ENCODE measurements around the gene CSMD2. TPM values are rescaled to one million over a fixed set of nuclear protein-coding genes. Genes with fewer than 3 reads are reported as not detected.

Gene CSMD2
- total RNA-seq, 2 experiments from 2014 or later: not detected

- POLR2A ChIA-PET: no interaction called here
- H3K4me3 Mint-ChIP-seq: no peak overlapping the region
- H3K9me3 ChIP-seq (ENCODE audit: control insufficient read depth in 1 of 2, insufficient read depth in 1 of 2, low read length in 2 of 2): peaks cover 0 to 9% of the 10 kb centered on the region in 2 experiments
Measured at GRCh38 chr1:34199927-34200326, 34.9 kb upstream of the CSMD2 start.

DNA sequence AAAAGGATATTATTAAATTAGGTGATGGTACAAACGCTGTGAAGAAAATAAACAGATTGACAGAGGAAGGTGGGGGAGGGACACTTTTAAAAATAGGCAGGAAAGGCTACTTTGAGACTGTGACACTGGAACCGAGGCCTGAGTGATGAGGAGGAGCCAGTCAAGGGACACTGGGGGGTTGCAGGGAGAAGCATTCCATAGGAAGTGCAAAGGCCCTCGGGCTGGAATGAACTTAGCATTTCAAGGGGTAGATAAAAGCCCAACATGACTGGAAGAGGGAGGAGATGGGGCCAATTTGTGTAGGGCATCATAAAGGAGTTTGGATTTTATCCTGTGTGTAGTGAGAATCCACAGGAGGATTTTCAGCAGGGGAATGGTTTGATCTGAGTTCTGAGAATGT is 27.6 kb upstream of the CSMD2 start:
- no peaks in the 10 kb centered on the region for H3K4me1 ChIP-seq (ENCODE audit: insufficient read depth, low read length)
- no peak for ATAC-seq (ENCODE audit: poor library complexity)
- Mint-ChIP-seq H3K27ac (no peak overlapping the region), H3K4me1 (ENCODE audit: low read depth) (no peaks in the 10 kb centered on the region), H3K9me3 (peaks cover 4% of the 10 kb centered on the region), H3K27me3 (peaks cover 20% of the 10 kb centered on the region), H3K36me3 (ENCODE audit: low read depth) (no peaks in the 10 kb centered on the region), H3K4me3 (no peak overlapping the region)
- peaks cover 0 to 2% of the 10 kb centered on the region in 2 experiments for H3K27me3 ChIP-seq (ENCODE audit: control insufficient read depth in 1 of 2, insufficient read depth in 2 of 2, low read length in 2 of 2)
- TF ChIP-seq, protein P1, sequence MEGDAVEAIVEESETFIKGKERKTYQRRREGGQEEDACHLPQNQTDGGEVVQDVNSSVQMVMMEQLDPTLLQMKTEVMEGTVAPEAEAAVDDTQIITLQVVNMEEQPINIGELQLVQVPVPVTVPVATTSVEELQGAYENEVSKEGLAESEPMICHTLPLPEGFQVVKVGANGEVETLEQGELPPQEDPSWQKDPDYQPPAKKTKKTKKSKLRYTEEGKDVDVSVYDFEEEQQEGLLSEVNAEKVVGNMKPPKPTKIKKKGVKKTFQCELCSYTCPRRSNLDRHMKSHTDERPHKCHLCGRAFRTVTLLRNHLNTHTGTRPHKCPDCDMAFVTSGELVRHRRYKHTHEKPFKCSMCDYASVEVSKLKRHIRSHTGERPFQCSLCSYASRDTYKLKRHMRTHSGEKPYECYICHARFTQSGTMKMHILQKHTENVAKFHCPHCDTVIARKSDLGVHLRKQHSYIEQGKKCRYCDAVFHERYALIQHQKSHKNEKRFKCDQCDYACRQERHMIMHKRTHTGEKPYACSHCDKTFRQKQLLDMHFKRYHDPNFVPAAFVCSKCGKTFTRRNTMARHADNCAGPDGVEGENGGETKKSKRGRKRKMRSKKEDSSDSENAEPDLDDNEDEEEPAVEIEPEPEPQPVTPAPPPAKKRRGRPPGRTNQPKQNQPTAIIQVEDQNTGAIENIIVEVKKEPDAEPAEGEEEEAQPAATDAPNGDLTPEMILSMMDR (IDR thresholded peaks at IDR 0.05): no peak
- no peak overlapping the region for H3K27ac ChIP-seq (ENCODE audit: low read depth in 1 of 2, low read length in 2 of 2)
- peaks cover 0 to 8% of the 10 kb centered on the region in 2 experiments for H3K9me3 ChIP-seq (ENCODE audit: control insufficient read depth in 1 of 2, insufficient read depth in 1 of 2, low read length in 2 of 2)
- H3K36me3 ChIP-seq (ENCODE audit: insufficient read depth, low read length): no peaks in the 10 kb centered on the region
- intact Hi-C loops (cut with DNase I, micrococcal nuclease): no loop called here
- POLR2A ChIA-PET: no interaction called here
- CTCF ChIA-PET: no interaction called here
- H3K4me3 ChIP-seq (ENCODE audit: low read length): no peak overlapping the region
- no peak for DNase-seq

More at GRCh38 chr1:34199927-34200326, 34.9 kb upstream of the CSMD2 start:
- ATAC-seq (ENCODE audit: poor library complexity): no peak
- Mint-ChIP-seq H3K27ac (no peak overlapping the region), H3K27me3 (peaks cover 6% of the 10 kb centered on the region), H3K4me1 (ENCODE audit: low read depth) (no peaks in the 10 kb centered on the region), H3K36me3 (ENCODE audit: low read depth) (no peaks in the 10 kb centered on the region), H3K9me3 (no peaks in the 10 kb centered on the region)
- TF ChIP-seq, protein P1 (IDR thresholded peaks at IDR 0.05): no peak
- intact Hi-C loops (cut with DNase I, micrococcal nuclease): no loop called here
- no peaks in the 10 kb centered on the region for H3K36me3 ChIP-seq (ENCODE audit: insufficient read depth, low read length)
- DNase-seq: no peak
- H3K4me1 ChIP-seq (ENCODE audit: insufficient read depth, low read length): no peaks in the 10 kb centered on the region
- no peak overlapping the region for H3K4me3 ChIP-seq (ENCODE audit: low read length)
- H3K27ac ChIP-seq (ENCODE audit: low read depth in 1 of 2, low read length in 2 of 2): no peak overlapping the region
- CTCF ChIA-PET: no interaction called here
- no peaks in the 10 kb centered on the region for H3K27me3 ChIP-seq (ENCODE audit: control insufficient read depth in 1 of 2, insufficient read depth in 2 of 2, low read length in 2 of 2)

DNA sequence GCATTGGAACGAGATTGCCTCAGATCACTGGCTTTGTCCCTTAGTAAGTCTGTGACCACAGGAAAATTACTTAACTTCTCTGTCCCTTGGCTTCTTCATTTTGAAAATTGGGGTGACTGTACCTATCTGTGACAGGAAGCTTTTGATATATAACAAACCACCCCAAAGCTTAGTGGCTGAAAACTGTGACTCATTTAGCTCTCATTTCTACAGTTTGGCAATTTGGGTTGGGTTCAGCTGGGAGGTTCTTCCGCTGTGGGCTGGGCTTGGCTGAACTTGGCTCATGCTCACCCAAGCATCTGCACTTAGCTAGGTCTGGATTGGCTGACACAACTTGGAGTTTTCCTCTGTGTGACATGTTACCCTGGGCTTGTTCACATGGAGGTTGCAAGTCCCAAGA is 25.7 kb upstream of the CSMD2 start:
- intact Hi-C loops (cut with DNase I, micrococcal nuclease): no loop called here
- CTCF ChIA-PET: no interaction called here
- H3K4me1 Mint-ChIP-seq (ENCODE audit: low read depth): no peaks in the 10 kb centered on the region
- DNase-seq (no peak), ATAC-seq (ENCODE audit: poor library complexity) (no peak)
- H3K4me3 Mint-ChIP-seq: no peak overlapping the region
- no peaks in the 10 kb centered on the region for H3K36me3 Mint-ChIP-seq (ENCODE audit: low read depth)
- Histone ChIP-seq H3K9me3 (ENCODE audit: control insufficient read depth in 1 of 2, insufficient read depth in 1 of 2, low read length in 2 of 2) (peaks cover 0 to 7% of the 10 kb centered on the region in 2 experiments), H3K4me3 (ENCODE audit: low read length) (no peak overlapping the region), H3K36me3 (ENCODE audit: insufficient read depth, low read length) (no peaks in the 10 kb centered on the region), H3K27me3 (ENCODE audit: control insufficient read depth in 1 of 2, insufficient read depth in 2 of 2, low read length in 2 of 2) (peaks cover 0 to 2% of the 10 kb centered on the region in 2 experiments), H3K27ac (ENCODE audit: low read depth in 1 of 2, low read length in 2 of 2) (no peak overlapping the region), H3K4me1 (ENCODE audit: insufficient read depth, low read length) (no peaks in the 10 kb centered on the region)
- TF ChIP-seq, protein P1 (IDR thresholded peaks at IDR 0.05): no peak
- POLR2A ChIA-PET: no interaction called here
- H3K9me3 Mint-ChIP-seq: peaks cover 4% of the 10 kb centered on the region
- H3K27me3 Mint-ChIP-seq: peaks cover 34% of the 10 kb centered on the region
- no peak overlapping the region for H3K27ac Mint-ChIP-seq

All from CD4-positive, alpha-beta T cell (primary cell).